CD4-positive, CD25-positive, alpha-beta regulatory T cell (primary cell): ENCODE results near the gene KLHDC10. TPM values are rescaled to one million over a fixed set of nuclear protein-coding genes. Genes with fewer than 3 reads are reported as not detected.
"Not testable (repeated sequence)": the region's sequence is repeated elsewhere in the genome, so short reads cannot be mapped to it uniquely, and the experiment has no call there.

Source experiments
- ATAC-seq, 2 donors: fragments of 150-1000 bp; cut with Tn5 transposase; one replicate each; pipeline ENCODE4 v1.10.0; 2021; ENCODE audit warnings: low read depth in 2 of 2, moderate number of reproducible peaks in 2 of 2, moderate library complexity in 1 of 2
- DNase-seq, 3 donors: peaks; one replicate each; pipeline versions ENCODE4 v3.0.0 to v3.0.0-alpha.2; 2012 to 2022; ENCODE audit warnings: mixed read lengths in 1 of 3
- H3K27ac ChIP-seq: one replicate; pipeline ENCODE4 v1.7.0; 2013; ENCODE audit warnings: mild to moderate bottlenecking, low read length; ENCODE audit not compliant: insufficient read depth, poor library complexity, severe bottlenecking
- H3K27me3 ChIP-seq: one replicate; pipeline ENCODE4 v1.7.0; 2013; ENCODE audit warnings: low read length; ENCODE audit not compliant: control insufficient read depth, insufficient read depth
- H3K36me3 ChIP-seq: one replicate; pipeline ENCODE4 v1.7.0; 2013; ENCODE audit warnings: mild to moderate bottlenecking, low read length, moderate library complexity; ENCODE audit not compliant: control insufficient read depth, insufficient read depth
- H3K4me1 ChIP-seq: 2 replicates; pipeline ENCODE4 v1.7.0; 2013; ENCODE audit warnings: mild to moderate bottlenecking, low read length; ENCODE audit not compliant: insufficient read depth, control insufficient read depth, poor library complexity, severe bottlenecking
- H3K4me3 ChIP-seq: one replicate; pipeline ENCODE4 v1.7.0; 2013; ENCODE audit warnings: low read depth, mild to moderate bottlenecking, low read length, moderate library complexity
- H3K9me3 ChIP-seq, 2 experiments: 1 replicate in 1 of 2; 2 replicates in 1 of 2; pipeline ENCODE4 v1.7.0; 2013; ENCODE audit warnings: low read length in 2 of 2, mild to moderate bottlenecking in 1 of 2, moderate library complexity in 1 of 2; ENCODE audit not compliant: control insufficient read depth in 2 of 2
- H3K27ac Mint-ChIP-seq, 3 donors: one replicate each; pipeline ENCODE4 v1.8.0; 2020 to 2022; ENCODE audit warnings: mild to moderate bottlenecking in 3 of 3, mixed read lengths in 3 of 3, moderate library complexity in 2 of 3
- H3K27me3 Mint-ChIP-seq: one replicate; pipeline ENCODE4 v1.8.0; 2022; ENCODE audit warnings: mild to moderate bottlenecking, mixed read lengths
- H3K36me3 Mint-ChIP-seq: one replicate; pipeline ENCODE4 v1.8.0; 2020; ENCODE audit warnings: mixed read lengths
- H3K4me1 Mint-ChIP-seq, 4 donors: one replicate each; pipeline ENCODE4 v1.8.0; 2020 to 2022; ENCODE audit warnings: mixed read lengths in 4 of 4, mild to moderate bottlenecking in 1 of 4
- H3K4me3 Mint-ChIP-seq, 4 donors: one replicate each; pipeline ENCODE4 v1.8.0; 2020 to 2022; ENCODE audit warnings: mild to moderate bottlenecking in 4 of 4, mixed read lengths in 4 of 4, moderate library complexity in 3 of 4
- H3K9me3 Mint-ChIP-seq, 7 donors: one replicate each; pipeline ENCODE4 v1.8.0; 2020 to 2022; ENCODE audit warnings: mixed read lengths in 7 of 7, mild to moderate bottlenecking in 3 of 7, moderate library complexity in 2 of 7
- polyA plus RNA-seq, 4 donors: library from polyadenylated mRNA; unstranded; fragments of 300-500 nt; fragmentation: Illumina TruSeq; gene quantifications; one replicate each; pipeline ENCODE4 v1.2.3, GENCODE V29; 2021
- total RNA-seq: library from RNA; stranded (reverse); gene quantifications from one replicate; pipeline ENCODE4 v1.2.3, GENCODE V29; 2022

Gene KLHDC10
- total and polyA plus RNA-seq, 5 donors from 2014 or later: 1.3 to 16.8 (median 2.4) TPM

DNA sequence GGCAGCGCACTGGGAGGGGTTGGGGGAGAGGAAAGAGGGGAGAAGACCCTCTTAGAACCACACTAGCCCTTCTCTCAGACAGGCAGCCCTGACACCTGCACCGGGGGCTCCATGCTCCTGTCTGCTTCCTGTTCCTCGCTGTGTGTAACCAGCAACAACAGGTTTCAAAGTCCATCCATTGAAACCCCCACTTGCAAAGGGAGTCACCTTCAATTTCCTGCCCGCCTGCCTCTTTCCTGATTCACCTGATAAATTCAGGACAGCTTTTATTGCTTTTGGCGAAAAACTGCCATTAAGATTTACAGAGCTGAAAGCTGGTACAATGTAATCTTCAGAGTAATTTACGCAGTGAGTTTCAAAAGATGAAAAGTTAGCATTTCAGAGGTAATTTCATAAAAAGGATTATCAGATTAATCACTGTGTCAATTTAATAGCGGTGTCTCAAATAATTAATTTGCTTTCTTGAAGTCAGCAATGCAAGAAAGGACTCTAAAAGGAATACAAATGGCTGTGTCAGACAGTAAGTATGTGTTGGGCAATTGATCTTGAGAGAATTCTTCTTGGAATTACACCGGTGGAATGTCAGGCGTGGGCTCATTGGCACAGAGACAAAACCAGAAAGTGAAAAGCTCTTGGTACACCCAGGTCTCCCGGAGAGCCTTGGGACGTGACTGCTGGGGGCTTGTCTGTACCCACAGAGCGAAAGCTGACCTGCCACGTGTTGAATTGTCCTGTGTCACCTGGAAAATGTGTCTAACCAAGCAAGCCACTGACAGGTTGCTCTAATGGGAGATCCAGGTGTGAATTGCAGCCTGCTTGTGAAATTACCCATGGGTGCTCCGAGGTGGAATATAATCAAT, 74.2 kb downstream of the KLHDC10 start:
- Mint-ChIP-seq H3K27ac (no peak overlapping the region), H3K36me3 (no peaks in the 10 kb centered on the region), H3K27me3 (no peaks in the 10 kb centered on the region), H3K9me3 (no peaks in the 10 kb centered on the region), H3K4me1 (peaks cover 0 to 22% (median 2%) of the 10 kb centered on the region in 4 donors), H3K4me3 (peak overlapping the region in 2 of 4 donors; percentile 17 to 22)
- DNase-seq (no peak), ATAC-seq (no peak)
- H3K4me3 ChIP-seq: no peak overlapping the region
- H3K36me3 ChIP-seq: no peaks in the 10 kb centered on the region
- no peaks in the 10 kb centered on the region for H3K27me3 ChIP-seq
- H3K27ac ChIP-seq: no peak overlapping the region
- peaks cover 17% of the 10 kb centered on the region for H3K4me1 ChIP-seq
- no peaks in the 10 kb centered on the region for H3K9me3 ChIP-seq

DNA sequence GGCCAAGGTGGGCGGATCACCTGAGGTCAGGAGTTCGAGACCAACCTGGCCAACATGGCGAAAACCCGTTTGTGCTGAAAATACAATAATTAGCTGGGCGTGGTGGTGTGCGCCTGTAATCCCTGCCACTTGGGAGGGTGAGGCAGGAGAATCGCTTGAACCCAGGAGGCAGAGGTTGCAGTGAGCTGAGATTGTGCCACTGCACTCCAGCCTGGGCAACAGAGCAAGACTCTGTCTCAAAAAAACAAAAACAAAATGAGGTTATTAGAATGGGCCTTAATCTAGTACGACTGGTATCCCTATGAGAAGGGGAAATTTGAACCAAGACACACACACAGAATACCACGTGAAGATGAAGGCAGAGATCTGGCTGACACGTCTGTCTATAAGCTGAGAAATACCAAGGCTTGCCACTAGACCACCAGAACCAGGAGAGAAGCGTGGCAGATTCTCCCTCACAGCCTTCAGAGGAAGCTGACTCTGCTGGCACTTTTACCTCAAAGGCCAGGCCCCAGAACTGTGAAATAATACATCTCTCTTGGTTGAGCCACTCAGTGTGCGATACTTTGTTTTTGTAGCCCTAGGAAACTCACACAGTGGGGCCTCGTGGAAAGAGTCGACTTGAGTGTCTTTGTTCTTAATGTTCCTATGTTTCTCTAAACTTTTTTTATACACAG, 75.2 kb downstream of the KLHDC10 start:
- H3K9me3 Mint-ChIP-seq: peaks cover 0 to 3% (median 0%) of the 10 kb centered on the region in 7 donors
- peaks cover 0 to 14% (median 2%) of the 10 kb centered on the region in 4 donors for H3K4me1 Mint-ChIP-seq
- H3K4me1 ChIP-seq: peaks cover 16% of the 10 kb centered on the region
- H3K9me3 ChIP-seq: no peaks in the 10 kb centered on the region
- H3K36me3 Mint-ChIP-seq: no peaks in the 10 kb centered on the region
- no peaks in the 10 kb centered on the region for H3K36me3 ChIP-seq
- no peak overlapping the region for H3K27ac Mint-ChIP-seq
- DNase-seq (no peak), ATAC-seq (no peak)
- peak overlapping the region in 1 of 4 donors; percentile 22 for H3K4me3 Mint-ChIP-seq
- no peak overlapping the region for H3K27ac ChIP-seq
- H3K4me3 ChIP-seq: no peak overlapping the region
- no peaks in the 10 kb centered on the region for H3K27me3 ChIP-seq
- H3K27me3 Mint-ChIP-seq: no peaks in the 10 kb centered on the region

DNA sequence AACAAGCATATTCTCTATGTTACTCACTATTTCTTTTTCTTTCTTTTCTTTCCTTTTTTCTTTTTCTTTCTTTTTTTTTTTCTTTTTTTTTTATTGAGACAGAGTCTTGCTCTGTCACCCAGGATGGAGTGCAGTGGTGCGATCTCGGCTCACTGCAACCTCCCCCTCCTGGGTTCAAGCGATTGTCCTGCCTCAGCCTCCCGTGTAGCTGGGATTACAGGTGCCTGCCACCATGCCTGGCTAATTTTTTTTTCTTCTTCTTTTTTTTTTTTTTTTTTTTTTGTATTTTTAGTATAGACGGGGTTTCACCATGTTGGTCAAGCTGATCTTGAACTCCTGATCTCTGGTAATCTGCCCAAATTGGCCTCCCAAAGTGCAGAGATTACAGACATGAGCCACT, 75.8 kb downstream of the KLHDC10 start:
- H3K4me3 ChIP-seq, H3K4me1 ChIP-seq, H3K4me3 Mint-ChIP-seq, H3K27me3 Mint-ChIP-seq, H3K36me3 ChIP-seq, H3K27ac Mint-ChIP-seq, H3K27me3 ChIP-seq, DNase-seq, H3K9me3 ChIP-seq, H3K9me3 Mint-ChIP-seq, ATAC-seq, H3K36me3 Mint-ChIP-seq, H3K27ac ChIP-seq: not testable (repeated sequence)
- H3K4me1 Mint-ChIP-seq: peaks cover 0 to 10% (median 2%) of the 10 kb centered on the region in 4 donors

DNA sequence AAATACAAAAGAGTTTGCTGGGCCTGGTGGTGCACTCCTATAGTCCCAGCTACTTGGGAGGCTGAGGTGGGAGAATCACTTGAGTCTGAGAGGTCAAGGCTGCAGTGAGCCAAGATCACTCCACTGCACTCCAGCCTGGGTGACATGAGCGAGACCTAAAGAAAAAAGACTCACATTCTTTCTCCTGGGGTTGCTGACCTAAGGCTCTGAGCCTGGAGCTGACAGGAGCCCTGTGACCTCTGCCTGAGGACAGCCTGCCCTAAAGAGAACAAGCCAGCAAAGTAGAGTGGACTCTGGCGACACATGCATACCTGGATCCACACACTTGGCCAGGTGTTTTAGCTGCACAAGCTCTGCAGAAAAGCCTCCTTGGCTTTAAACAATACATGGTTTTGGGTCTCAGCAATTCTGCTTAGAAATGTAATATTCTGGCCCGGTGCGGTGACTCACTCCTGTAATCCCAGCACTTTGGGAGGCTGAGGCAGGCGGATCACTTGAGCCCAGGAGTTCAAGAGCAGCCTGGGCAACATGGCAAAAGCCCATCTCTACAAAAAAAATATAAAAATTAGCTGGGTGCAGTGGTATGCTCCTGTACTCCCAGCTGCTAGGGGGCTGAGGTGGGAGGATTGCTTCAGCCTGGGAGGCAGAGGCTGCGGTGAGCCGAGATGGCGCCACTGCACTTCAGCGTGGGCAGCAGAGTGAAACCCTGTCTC, 76.5 kb downstream of the KLHDC10 start:
- DNase-seq (no peak), ATAC-seq (no peak)
- H3K36me3 ChIP-seq: no peaks in the 10 kb centered on the region
- Mint-ChIP-seq H3K36me3 (no peaks in the 10 kb centered on the region), H3K4me3 (no peak overlapping the region), H3K4me1 (peaks cover 0 to 6% (median 0%) of the 10 kb centered on the region in 4 donors), H3K27me3 (no peaks in the 10 kb centered on the region), H3K9me3 (peaks cover 0 to 3% (median 0%) of the 10 kb centered on the region in 7 donors), H3K27ac (no peak overlapping the region)
- no peaks in the 10 kb centered on the region for H3K27me3 ChIP-seq
- no peaks in the 10 kb centered on the region for H3K9me3 ChIP-seq
- no peak overlapping the region for H3K27ac ChIP-seq
- H3K4me3 ChIP-seq: no peak overlapping the region
- peaks cover 6% of the 10 kb centered on the region for H3K4me1 ChIP-seq

DNA sequence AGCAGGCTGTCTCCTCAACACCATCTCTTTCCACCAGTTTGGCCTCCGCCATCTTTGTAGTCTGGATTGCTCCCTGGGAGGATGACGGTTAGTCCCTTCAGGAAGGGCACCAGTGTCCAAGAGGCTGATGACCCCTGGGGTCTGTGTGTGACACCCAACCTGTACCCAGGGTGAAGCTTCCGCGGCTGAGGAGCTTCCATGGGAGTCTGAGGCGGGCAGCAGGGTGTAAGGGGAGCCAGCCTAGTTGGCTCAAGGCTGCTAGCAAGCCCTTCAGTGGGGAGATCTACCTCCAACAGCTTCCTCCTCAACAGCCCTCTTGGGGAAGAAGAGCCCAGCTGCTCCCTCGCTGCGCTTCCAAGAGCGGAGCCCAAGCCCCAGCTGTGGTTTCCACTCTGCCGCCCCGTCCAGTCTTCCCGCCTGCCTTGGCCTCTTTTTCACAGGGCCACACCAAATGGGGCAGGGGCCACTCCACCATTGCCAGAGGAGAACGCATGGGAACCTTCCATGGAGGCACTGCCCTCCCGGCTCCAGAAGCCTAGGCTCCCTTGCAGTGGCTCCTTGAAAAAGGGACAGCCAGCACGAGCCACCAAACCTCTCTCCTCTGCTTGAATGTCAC, 77.5 kb downstream of the KLHDC10 start:
- no peaks in the 10 kb centered on the region for H3K9me3 ChIP-seq
- peak overlapping the region in 1 of 3 donors; percentile 74 for H3K27ac Mint-ChIP-seq
- peaks cover 0 to 3% (median 0%) of the 10 kb centered on the region in 7 donors for H3K9me3 Mint-ChIP-seq
- no peaks in the 10 kb centered on the region for H3K36me3 ChIP-seq
- no peak for ATAC-seq
- H3K36me3 Mint-ChIP-seq: no peaks in the 10 kb centered on the region
- H3K4me1 ChIP-seq: no peaks in the 10 kb centered on the region
- no peak overlapping the region for H3K4me3 ChIP-seq
- no peak for DNase-seq
- no peaks in the 10 kb centered on the region for H3K27me3 ChIP-seq
- H3K4me1 Mint-ChIP-seq: peaks cover 0 to 4% (median 0%) of the 10 kb centered on the region in 4 donors
- no peak overlapping the region for H3K4me3 Mint-ChIP-seq
- no peak overlapping the region for H3K27ac ChIP-seq
- H3K27me3 Mint-ChIP-seq: no peaks in the 10 kb centered on the region

DNA sequence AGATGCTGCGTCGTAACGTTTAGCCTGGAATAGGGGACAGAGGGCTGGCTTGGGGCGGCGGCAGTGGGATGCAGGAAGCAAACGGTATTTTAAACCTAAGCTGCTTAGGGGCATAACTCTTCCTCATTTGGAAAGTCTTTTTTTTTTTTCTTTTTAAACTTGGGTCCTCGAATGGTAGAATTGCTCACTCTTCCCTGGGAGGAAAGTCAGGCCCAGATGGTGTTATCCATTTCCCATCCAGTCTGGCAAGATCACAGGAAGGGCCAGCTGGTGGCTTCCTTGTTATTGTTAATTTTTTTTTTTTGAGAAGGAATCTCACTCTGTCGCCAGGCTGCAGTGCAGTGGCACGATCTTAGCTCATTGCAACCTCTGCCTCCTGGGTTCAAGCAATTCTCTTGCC, 78.2 kb downstream of the KLHDC10 start:
- Mint-ChIP-seq H3K4me3 (no peak overlapping the region), H3K27me3 (no peaks in the 10 kb centered on the region), H3K4me1 (no peaks in the 10 kb centered on the region), H3K36me3 (no peaks in the 10 kb centered on the region), H3K27ac (no peak overlapping the region), H3K9me3 (peaks cover 0 to 3% (median 0%) of the 10 kb centered on the region in 7 donors)
- H3K36me3 ChIP-seq: no peaks in the 10 kb centered on the region
- no peak overlapping the region for H3K4me3 ChIP-seq
- DNase-seq (no peak), ATAC-seq (no peak)
- H3K9me3 ChIP-seq: no peaks in the 10 kb centered on the region
- no peaks in the 10 kb centered on the region for H3K4me1 ChIP-seq
- H3K27ac ChIP-seq: no peak overlapping the region
- no peaks in the 10 kb centered on the region for H3K27me3 ChIP-seq

DNA sequence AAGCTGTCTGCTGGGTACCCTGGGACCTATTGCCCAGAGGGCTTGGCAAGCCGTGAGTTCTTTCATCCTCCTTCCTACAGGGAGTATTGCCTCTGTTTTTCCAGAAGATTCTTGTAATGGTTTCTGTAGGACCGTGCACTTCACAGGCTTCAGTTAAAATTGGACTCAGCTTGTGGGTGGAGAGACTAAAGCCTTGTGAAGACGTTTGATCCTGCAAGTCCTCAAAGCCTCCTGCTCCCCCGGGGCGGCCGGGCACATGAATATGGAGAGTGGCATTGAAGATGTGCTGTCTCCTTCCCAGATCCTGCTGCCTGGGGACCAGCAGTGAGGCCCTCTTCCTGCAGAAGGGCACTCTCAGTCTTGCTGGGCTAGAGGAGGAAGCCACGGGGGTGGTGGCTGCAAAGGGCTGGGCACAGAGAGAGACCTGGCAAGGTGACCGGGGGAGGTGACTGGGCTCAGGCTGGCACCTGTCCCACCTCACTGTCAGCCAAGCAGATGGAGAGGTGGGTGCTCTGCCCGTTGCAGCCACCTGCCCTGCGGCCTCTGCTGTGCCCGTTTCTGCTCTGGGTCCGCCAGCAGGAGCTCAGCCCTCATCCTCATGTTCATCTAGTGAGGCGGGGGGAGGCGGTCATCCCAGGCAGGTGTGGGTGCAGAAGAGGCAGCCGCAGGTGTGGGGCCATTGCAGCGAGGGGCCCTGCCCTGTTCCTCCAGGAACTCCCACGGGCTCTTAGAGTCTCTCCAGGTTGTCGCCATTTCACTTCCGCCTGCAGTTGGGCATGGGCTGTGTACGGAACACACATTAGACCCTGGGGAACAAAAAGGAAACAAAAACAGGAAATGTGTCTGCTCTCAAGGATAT, 79.2 kb downstream of the KLHDC10 start:
- Mint-ChIP-seq H3K4me3 (no peak overlapping the region), H3K27ac (no peak overlapping the region), H3K9me3 (peaks cover 0 to 3% (median 0%) of the 10 kb centered on the region in 7 donors), H3K4me1 (no peaks in the 10 kb centered on the region), H3K36me3 (no peaks in the 10 kb centered on the region), H3K27me3 (no peaks in the 10 kb centered on the region)
- DNase-seq (no peak), ATAC-seq (no peak)
- no peaks in the 10 kb centered on the region for H3K27me3 ChIP-seq
- no peak overlapping the region for H3K4me3 ChIP-seq
- H3K4me1 ChIP-seq: no peaks in the 10 kb centered on the region
- H3K9me3 ChIP-seq: no peaks in the 10 kb centered on the region
- H3K27ac ChIP-seq: no peak overlapping the region
- H3K36me3 ChIP-seq: no peaks in the 10 kb centered on the region
